ENCODE results near the gene RPUSD4.

GRCh38 chr11:126166413-126166812 is 45.0 kb downstream of the RPUSD4 start:
- no peak for TF ChIP-seq POLR2A (IDR thresholded peaks at IDR 0.05)
- no peak for TF ChIP-seq CTCF (IDR thresholded peaks at IDR 0.05)
- no peak for TF ChIP-seq EP300 (IDR thresholded peaks at IDR 0.05)
